Measurements from ENCODE around the gene KIAA1549. TPM values are rescaled to one million over a fixed set of nuclear protein-coding genes. Genes with fewer than 3 reads are reported as not detected.
A peak's percentile ranks its signal among the peaks of the same experiment; 100 is the strongest.

Gene KIAA1549
- total RNA-seq, 1 donor, result 3.3 TPM

GRCh38 chr7:138932427-138932826 lies 48.8 kb downstream of the KIAA1549 start:
- no peaks in the 10 kb centered on the region for H3K79me2 ChIP-seq (ENCODE audit: insufficient read depth, low read length)
- no peak overlapping the region for H3K4me2 ChIP-seq (ENCODE audit: insufficient read depth, low read length)
- no peaks in the 10 kb centered on the region for H3K27me3 ChIP-seq (ENCODE audit: insufficient read depth, low read length)
- no peaks in the 10 kb centered on the region for H3K36me3 ChIP-seq (ENCODE audit: insufficient read depth, low read length)
- no peak overlapping the region for H2AFZ ChIP-seq (ENCODE audit: low read length)
- no peak overlapping the region for H3K4me3 ChIP-seq (ENCODE audit: insufficient read depth, low read length)
- peaks cover 3% of the 10 kb centered on the region for H4K20me1 ChIP-seq (ENCODE audit: insufficient read depth, low read length)
- no peaks in the 10 kb centered on the region for H3K9me3 ChIP-seq (ENCODE audit: low read depth, low read length)
- H3K4me1 ChIP-seq (ENCODE audit: insufficient read depth, low read length), result peaks cover 14% of the 10 kb centered on the region
- TF ChIP-seq CTCF (IDR thresholded peaks at IDR 0.05; ENCODE audit: extremely low read depth, low read depth, low read length), result no peak
- DNase-seq (ENCODE audit: insufficient read length, low spot score, missing footprints), result no peak
- H3K27ac ChIP-seq (ENCODE audit: low read depth, low read length), result no peak overlapping the region

GRCh38 chr7:138929969-138930368 lies 51.2 kb downstream of the KIAA1549 start:
- Histone ChIP-seq H3K27ac (ENCODE audit: low read depth, low read length) (no peak overlapping the region), H4K20me1 (ENCODE audit: insufficient read depth, low read length) (peaks cover 3% of the 10 kb centered on the region), H3K27me3 (ENCODE audit: insufficient read depth, low read length) (no peaks in the 10 kb centered on the region), H3K79me2 (ENCODE audit: insufficient read depth, low read length) (no peaks in the 10 kb centered on the region), H3K4me2 (ENCODE audit: insufficient read depth, low read length) (no peak overlapping the region), H3K4me3 (ENCODE audit: insufficient read depth, low read length) (no peak overlapping the region), H2AFZ (ENCODE audit: low read length) (no peak overlapping the region), H3K36me3 (ENCODE audit: insufficient read depth, low read length) (no peaks in the 10 kb centered on the region), H3K4me1 (ENCODE audit: insufficient read depth, low read length) (peaks cover 6% of the 10 kb centered on the region), H3K9me3 (ENCODE audit: low read depth, low read length) (no peaks in the 10 kb centered on the region)
- no peak for TF ChIP-seq CTCF (IDR thresholded peaks at IDR 0.05; ENCODE audit: extremely low read depth, low read depth, low read length)
- DNase-seq (ENCODE audit: insufficient read length, low spot score, missing footprints), result no peak

- H2AFZ ChIP-seq (ENCODE audit: low read length), result no peak overlapping the region
- H3K4me2 ChIP-seq (ENCODE audit: insufficient read depth, low read length), result peak overlapping the region; percentile 56
- H3K36me3 ChIP-seq (ENCODE audit: insufficient read depth, low read length), result no peaks in the 10 kb centered on the region
- no peaks in the 10 kb centered on the region for H3K79me2 ChIP-seq (ENCODE audit: insufficient read depth, low read length)
- H4K20me1 ChIP-seq (ENCODE audit: insufficient read depth, low read length), result no peaks in the 10 kb centered on the region
- H3K4me1 ChIP-seq (ENCODE audit: insufficient read depth, low read length), result peaks cover 2% of the 10 kb centered on the region
- H3K27ac ChIP-seq (ENCODE audit: low read depth, low read length), result no peak overlapping the region
- H3K27me3 ChIP-seq (ENCODE audit: insufficient read depth, low read length), result no peaks in the 10 kb centered on the region
- no peak for TF ChIP-seq CTCF (IDR thresholded peaks at IDR 0.05; ENCODE audit: extremely low read depth, low read depth, low read length)
- H3K9me3 ChIP-seq (ENCODE audit: low read depth, low read length), result no peaks in the 10 kb centered on the region
- DNase-seq (ENCODE audit: insufficient read length, low spot score, missing footprints), result no peak
- no peak overlapping the region for H3K4me3 ChIP-seq (ENCODE audit: insufficient read depth, low read length)
These were observed 55.0 kb downstream of the KIAA1549 start for GRCh38 chr7:138926241-138926612.

- H2AFZ ChIP-seq (ENCODE audit: low read length), result no peak overlapping the region
- H3K4me1 ChIP-seq (ENCODE audit: insufficient read depth, low read length), result peaks cover 5% of the 10 kb centered on the region
- no peak overlapping the region for H3K4me2 ChIP-seq (ENCODE audit: insufficient read depth, low read length)
- peaks cover 2% of the 10 kb centered on the region for H3K79me2 ChIP-seq (ENCODE audit: insufficient read depth, low read length)
- H3K27ac ChIP-seq (ENCODE audit: low read depth, low read length), result no peak overlapping the region
- H4K20me1 ChIP-seq (ENCODE audit: insufficient read depth, low read length), result no peaks in the 10 kb centered on the region
- no peak for TF ChIP-seq CTCF (IDR thresholded peaks at IDR 0.05; ENCODE audit: extremely low read depth, low read depth, low read length)
- H3K36me3 ChIP-seq (ENCODE audit: insufficient read depth, low read length), result no peaks in the 10 kb centered on the region
- H3K4me3 ChIP-seq (ENCODE audit: insufficient read depth, low read length), result no peak overlapping the region
- no peaks in the 10 kb centered on the region for H3K27me3 ChIP-seq (ENCODE audit: insufficient read depth, low read length)
- H3K9me3 ChIP-seq (ENCODE audit: low read depth, low read length), result no peaks in the 10 kb centered on the region
- DNase-seq (ENCODE audit: insufficient read length, low spot score, missing footprints), result no peak
These were observed 56.5 kb downstream of the KIAA1549 start for GRCh38 chr7:138924501-138925225.

All from osteoblast (primary cell).